Heart left ventricle (tissue), 16 donors: Measurements from ENCODE around the gene STK11. TPM values are rescaled to one million over a fixed set of nuclear protein-coding genes. Genes with fewer than 3 reads are reported as not detected.
"Not testable (repeated sequence)": the region's sequence is repeated elsewhere in the genome, so short reads cannot be mapped to it uniquely, and the experiment has no call there.

Experiments used
- ATAC-seq, 4 donors: fragments of 200-7000 bp; cut with Tn5 transposase; one replicate each; pipeline ENCODE4 v1.9.1; 2020 to 2022; ENCODE audit warnings: moderate library complexity in 4 of 4, mild to moderate bottlenecking in 3 of 4, moderate number of reproducible peaks in 1 of 4
- DNase-seq, 5 donors: peaks; one replicate each; pipeline ENCODE4 v3.0.0-alpha.2; 2020
- H3K27ac ChIP-seq, 12 donors: fragments of 200-600 bp; sonication (generic) in 4 of 12; one replicate each; pipeline versions ENCODE4 v1.5.0 to v1.8.0; 2016 to 2022; ENCODE audit warnings: mild to moderate bottlenecking in 2 of 12
- H3K27me3 ChIP-seq, 9 donors: fragments of 200-600 bp; sonication (generic) in 2 of 9; one replicate each; pipeline versions ENCODE4 v1.5.1 to v1.8.0; 2016 to 2022; ENCODE audit warnings: mild to moderate bottlenecking in 3 of 9
- H3K36me3 ChIP-seq, 9 donors: fragments of 200-600 bp; sonication (generic) in 2 of 9; one replicate each; pipeline versions ENCODE4 v1.5.0 to v1.8.0; 2018 to 2022; ENCODE audit warnings: mild to moderate bottlenecking in 2 of 9
- H3K4me1 ChIP-seq, 12 donors: fragments of 200-600 bp; sonication (generic) in 4 of 12; one replicate each; pipeline versions ENCODE4 v1.5.0 to v1.8.0; 2016 to 2022; ENCODE audit warnings: mild to moderate bottlenecking in 3 of 12
- H3K4me3 ChIP-seq, 12 donors: fragments of 200-600 bp; sonication (generic) in 4 of 12; one replicate each; pipeline versions ENCODE4 v1.5.0 to v1.8.0; 2017 to 2022; ENCODE audit warnings: mild to moderate bottlenecking in 9 of 12, moderate library complexity in 4 of 12
- H3K9me3 ChIP-seq, 12 donors: fragments of 200-600 bp; sonication (generic) in 4 of 12; one replicate each; pipeline versions ENCODE4 v1.5.0 to v1.8.0; 2016 to 2022; ENCODE audit warnings: mild to moderate bottlenecking in 1 of 12
- POLR2A ChIP-seq, 2 donors: fragments of 450-650 bp; IDR thresholded peaks; one replicate each; pipeline ENCODE4 v1.6.1; 2017; ENCODE audit warnings: antibody characterized with exemption in 2 of 2, mild to moderate bottlenecking in 2 of 2, moderate library complexity in 2 of 2
- WGBS, 4 donors: extraction: QIAGEN DNeasy Blood & Tissue Kit in 2 of 4; methylation state at CpG; one replicate each; pipeline versions ENCODE4 v1.1.5 to v1.1.7; 2013 to 2018; 5-methylcytosine and 5-hydroxymethylcytosine counted together
- intact Hi-C, 10 donors: fragments of 100-400 bp; cut with DNase I; formaldehyde crosslinking; loops; one replicate each; pipeline versions ENCODE4 v1.11.1 to v1.14.2; 2022
- polyA plus RNA-seq, 2 donors: library from polyadenylated mRNA; stranded (reverse); fragments of 200-250 nt; gene quantifications; one replicate each; pipeline ENCODE4 v1.2.3, GENCODE V29; 2013
- total RNA-seq, 9 donors: library from RNA; depleted of rRNA in 2 of 9; stranded (reverse); fragments of >200 nt in 2 of 9; fragmentation: NEBNext Ultra II Directional in 3 of 9; extraction: Animal tissue kit (Norgen Biotek cat#: 25700) in 3 of 9; gene quantifications; one replicate each; pipeline versions ENCODE4 v1.1.0 to v1.2.4, GENCODE V29; 2016 to 2023
- TF ChIP-seq, protein P1 (sequence below), 12 donors: fragments of 200-600 bp; sonication (generic) in 4 of 12; IDR thresholded peaks; one replicate each; pipeline versions ENCODE4 v1.5.0 to v1.8.0; 2018 to 2022; ENCODE audit warnings: antibody characterized with exemption in 12 of 12, mild to moderate bottlenecking in 5 of 12
- donor health status: ischemic (EF 13 %, LVEDD 7.1; RV severe dilation, severe dysfunction).
- donor health status: healthy with polysubstance abuse.
- donor health status: DM: no; HTN: yes; CAD: no.
- donor health status: DM: no; HTN: no; CAD: no.
- donor health status: ischemic (EF 25% LVEDD 6.9; RV normal size, moderate dysfunction).
- donor health status: ischemic (EF 25% LVEDD 5.7; RV mildly dilated, moderate dysfunction).
- donor health status: healthy.
- donor health status: DM: yes; HTN: yes; CAD: no.
- donor health status: ischemic (EF 35%, LVEDD 5.7; RV mildly dilated, moderate dysfunction).
- donor health status: nonischemic (EF 11% LVEDD 7.7; RV severe dilation, severe dysfunction).
- donor health status: DM: yes; HTN: yes; CAD: no.
- donor health status: PGD.
- donor health status: ischemic (EF 29% LVEDD 5.4; RV normal size, mild dysfunction).
- donor health status: nonischemic (EF 23%, LVEDD 6.1; RV moderate dilation, normal function).

Gene STK11
- total and polyA plus RNA-seq, 11 donors: 44.7 to 92.0 (median 50.7) TPM

DNA sequence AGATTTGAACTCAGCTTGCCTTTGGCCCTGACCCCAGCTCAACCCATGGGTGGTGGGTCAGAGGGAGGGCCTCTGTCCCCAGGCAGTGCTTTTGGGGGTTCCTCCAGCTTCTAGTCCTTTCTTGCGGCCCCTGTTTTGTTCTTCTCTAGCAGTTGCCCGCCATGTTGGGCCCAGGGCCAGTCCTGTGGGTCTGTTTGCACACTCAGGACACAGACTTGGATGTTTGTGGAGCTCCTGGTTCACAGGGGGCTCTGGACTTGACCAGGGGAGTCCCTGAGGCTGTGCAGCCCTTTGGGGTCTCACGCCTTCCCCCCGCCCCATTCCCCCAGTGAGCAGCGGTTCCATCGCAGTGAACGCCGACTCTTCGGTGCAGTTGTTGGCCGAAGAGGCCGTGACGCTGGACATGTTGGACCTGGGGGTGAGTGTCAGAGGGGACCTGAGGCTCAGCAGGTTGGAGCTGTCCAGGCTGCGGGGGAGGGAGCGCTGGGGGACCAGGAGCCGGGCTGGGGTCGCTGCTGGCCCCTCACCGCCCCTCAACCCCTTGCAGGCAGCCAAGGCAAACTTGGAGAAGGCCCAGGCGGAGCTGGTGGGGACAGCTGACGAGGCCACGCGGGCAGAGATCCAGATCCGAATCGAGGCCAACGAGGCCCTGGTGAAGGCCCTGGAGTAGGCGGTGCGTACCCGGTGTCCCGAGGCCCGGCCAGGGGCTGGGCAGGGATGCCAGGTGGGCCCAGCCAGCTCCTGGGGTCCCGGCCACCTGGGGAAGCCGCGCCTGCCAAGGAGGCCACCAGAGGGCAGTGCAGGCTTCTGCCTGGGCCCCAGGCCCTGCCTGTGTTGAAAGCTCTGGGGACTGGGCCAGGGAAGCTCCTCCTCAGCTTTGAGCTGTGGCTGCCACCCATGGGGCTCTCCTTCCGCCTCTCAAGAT lies 38.5 kb downstream of the STK11 start:
- Histone ChIP-seq H3K36me3 (peaks cover 0 to 3% (median 0%) of the 10 kb centered on the region in 9 donors), H3K27me3 (no peaks in the 10 kb centered on the region), H3K4me3 (peak overlapping the region in 10 of 12 donors; percentile 3 to 99 (median 92)), H3K27ac (peak overlapping the region; percentile 91 to 100 (median 99)), H3K4me1 (peaks cover 15 to 84% (median 74%) of the 10 kb centered on the region in 12 donors), H3K9me3 (no peaks in the 10 kb centered on the region)
- intact Hi-C loops: loop anchor here (1.0 to 10.0 kb wide), 5 partner anchors 22 to 319 kb away; partner anchors contain the start of gene ARID3A (in 1 of the 10)
- DNase-seq (peak; percentile 89 to 94 (median 92)), ATAC-seq (peak; percentile 35 to 56 (median 36))
- 38 to 71% (median 39%) methylated on average over 7 to 33 of the region's 33 CpGs for WGBS, 4 donors
- TF ChIP-seq, protein P1, sequence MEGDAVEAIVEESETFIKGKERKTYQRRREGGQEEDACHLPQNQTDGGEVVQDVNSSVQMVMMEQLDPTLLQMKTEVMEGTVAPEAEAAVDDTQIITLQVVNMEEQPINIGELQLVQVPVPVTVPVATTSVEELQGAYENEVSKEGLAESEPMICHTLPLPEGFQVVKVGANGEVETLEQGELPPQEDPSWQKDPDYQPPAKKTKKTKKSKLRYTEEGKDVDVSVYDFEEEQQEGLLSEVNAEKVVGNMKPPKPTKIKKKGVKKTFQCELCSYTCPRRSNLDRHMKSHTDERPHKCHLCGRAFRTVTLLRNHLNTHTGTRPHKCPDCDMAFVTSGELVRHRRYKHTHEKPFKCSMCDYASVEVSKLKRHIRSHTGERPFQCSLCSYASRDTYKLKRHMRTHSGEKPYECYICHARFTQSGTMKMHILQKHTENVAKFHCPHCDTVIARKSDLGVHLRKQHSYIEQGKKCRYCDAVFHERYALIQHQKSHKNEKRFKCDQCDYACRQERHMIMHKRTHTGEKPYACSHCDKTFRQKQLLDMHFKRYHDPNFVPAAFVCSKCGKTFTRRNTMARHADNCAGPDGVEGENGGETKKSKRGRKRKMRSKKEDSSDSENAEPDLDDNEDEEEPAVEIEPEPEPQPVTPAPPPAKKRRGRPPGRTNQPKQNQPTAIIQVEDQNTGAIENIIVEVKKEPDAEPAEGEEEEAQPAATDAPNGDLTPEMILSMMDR (IDR thresholded peaks at IDR 0.05): peak; percentile 90 to 99 (median 94)
- peak in 1 of 2 donors; percentile 35 for TF ChIP-seq POLR2A (IDR thresholded peaks at IDR 0.05)

DNA sequence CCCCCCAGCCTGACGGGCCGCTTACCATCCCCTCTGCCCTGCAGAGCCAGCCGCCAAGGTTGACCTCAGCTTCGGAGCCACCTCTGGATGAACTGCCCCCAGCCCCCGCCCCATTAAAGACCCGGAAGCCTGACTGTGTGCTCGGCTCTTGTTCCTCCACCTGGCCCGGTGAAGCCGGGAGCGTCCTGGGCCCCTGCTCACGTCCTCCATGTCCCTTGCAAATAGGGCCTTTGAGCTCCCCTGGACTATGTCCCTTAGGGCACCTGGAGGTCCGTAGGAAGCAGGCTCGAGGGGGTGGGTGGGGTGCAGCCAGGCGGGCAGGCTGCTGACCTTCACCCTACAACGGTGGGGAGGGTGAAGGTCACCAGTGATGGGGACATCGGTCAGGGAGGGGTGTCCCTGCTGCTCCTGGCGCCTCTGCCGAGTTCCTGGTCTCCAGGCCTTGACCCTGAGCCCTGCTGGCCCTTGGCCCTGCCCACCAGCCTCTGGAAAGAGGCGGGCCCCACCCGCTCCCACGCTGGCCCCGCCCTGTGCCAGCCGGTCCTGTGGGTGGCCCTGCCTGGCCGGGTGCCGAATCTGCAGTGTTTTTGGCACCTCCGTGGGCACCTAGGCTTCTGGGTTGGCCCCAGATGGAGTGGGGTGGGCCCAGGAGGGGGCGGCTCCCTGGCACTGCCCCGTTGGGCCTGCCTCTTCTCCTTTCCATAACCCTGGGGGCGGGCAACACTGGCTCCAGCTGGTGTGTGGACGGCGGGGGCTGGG lies 39.3 kb downstream of the STK11 start:
- 12 to 22% (median 16%) methylated on average over 8 to 31 of the region's 31 CpGs for WGBS, 4 donors
- H3K27ac ChIP-seq: peak overlapping the region; percentile 91 to 100 (median 99)
- DNase-seq (peak; percentile 80 to 92 (median 91)), ATAC-seq (peak; percentile 22 to 30 (median 26))
- TF ChIP-seq, protein P1 (IDR thresholded peaks at IDR 0.05): peak in 1 of 12 donors; percentile 1
- no peak for TF ChIP-seq POLR2A (IDR thresholded peaks at IDR 0.05)
- H3K9me3 ChIP-seq: no peaks in the 10 kb centered on the region
- intact Hi-C loops: loop anchor here (1.0 to 10.0 kb wide), 5 partner anchors 21 to 320 kb away; partner anchors contain the start of gene ARID3A (in 1 of the 10)
- peaks cover 0 to 5% (median 1%) of the 10 kb centered on the region in 9 donors for H3K36me3 ChIP-seq
- peak overlapping the region in 9 of 12 donors; percentile 3 to 97 (median 34) for H3K4me3 ChIP-seq
- peaks cover 15 to 80% (median 70%) of the 10 kb centered on the region in 12 donors for H3K4me1 ChIP-seq
- no peaks in the 10 kb centered on the region for H3K27me3 ChIP-seq

DNA sequence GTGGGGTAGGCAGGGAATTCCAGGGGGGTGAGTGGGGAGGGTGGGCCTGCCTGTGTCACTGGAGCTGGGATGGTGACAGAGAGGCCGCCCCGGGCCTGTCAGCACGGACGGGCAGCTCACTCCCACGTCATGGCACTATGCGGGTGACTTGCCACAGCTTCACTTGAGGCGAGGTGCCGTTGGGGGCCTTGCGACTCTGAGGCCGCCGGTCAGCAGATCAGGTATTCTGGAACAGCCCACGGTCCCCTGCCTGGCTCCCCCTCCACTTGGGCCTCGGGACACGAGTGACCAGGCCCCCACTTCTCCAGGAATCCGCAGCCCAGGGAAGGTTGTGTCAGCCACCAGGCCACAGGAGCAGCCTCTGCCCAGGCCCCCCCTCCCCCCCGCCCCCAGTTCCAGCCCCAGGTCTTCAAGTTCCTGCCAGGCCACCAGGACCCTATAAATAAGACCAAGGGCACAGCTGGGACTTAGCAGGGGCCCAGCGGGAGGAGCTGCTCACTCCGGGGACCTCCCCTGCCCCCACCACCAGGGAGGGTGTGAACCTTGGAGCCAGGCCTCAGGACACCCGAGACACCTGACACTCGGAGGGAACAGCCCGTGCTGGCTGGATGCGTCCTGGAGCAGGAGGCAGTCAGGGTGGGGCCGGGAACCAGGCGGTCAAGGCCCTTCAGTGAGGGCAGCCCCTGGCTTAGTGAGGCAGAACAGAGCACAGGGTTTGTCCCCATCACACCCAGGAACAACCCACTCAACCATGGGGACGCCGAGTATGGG lies 40.1 kb downstream of the STK11 start:
- peak overlapping the region; percentile 91 to 100 (median 99) for H3K27ac ChIP-seq
- peak; percentile 35 to 52 (median 49) for ATAC-seq
- WGBS, 4 donors: 33 to 49% (median 45%) methylated on average over 18 to 26 of the region's 26 CpGs
- intact Hi-C loops: loop anchor here in 2 of 10 donors (2.0 to 10.0 kb wide), 2 partner anchors 21 to 321 kb away; partner anchors contain the start of gene ARID3A (in 1 of the 2)
- H3K4me1 ChIP-seq: peaks cover 15 to 72% (median 65%) of the 10 kb centered on the region in 12 donors
- peaks cover 0 to 12% (median 4%) of the 10 kb centered on the region in 9 donors for H3K36me3 ChIP-seq
- TF ChIP-seq, protein P1 (IDR thresholded peaks at IDR 0.05): no peak
- TF ChIP-seq POLR2A (IDR thresholded peaks at IDR 0.05): peak in 1 of 2 donors; percentile 51
- H3K4me3 ChIP-seq: peak overlapping the region in 4 of 12 donors; percentile 9 to 97 (median 44)
- H3K27me3 ChIP-seq: no peaks in the 10 kb centered on the region
- no peaks in the 10 kb centered on the region for H3K9me3 ChIP-seq
- DNase-seq: peak; percentile 82 to 95 (median 86)

DNA sequence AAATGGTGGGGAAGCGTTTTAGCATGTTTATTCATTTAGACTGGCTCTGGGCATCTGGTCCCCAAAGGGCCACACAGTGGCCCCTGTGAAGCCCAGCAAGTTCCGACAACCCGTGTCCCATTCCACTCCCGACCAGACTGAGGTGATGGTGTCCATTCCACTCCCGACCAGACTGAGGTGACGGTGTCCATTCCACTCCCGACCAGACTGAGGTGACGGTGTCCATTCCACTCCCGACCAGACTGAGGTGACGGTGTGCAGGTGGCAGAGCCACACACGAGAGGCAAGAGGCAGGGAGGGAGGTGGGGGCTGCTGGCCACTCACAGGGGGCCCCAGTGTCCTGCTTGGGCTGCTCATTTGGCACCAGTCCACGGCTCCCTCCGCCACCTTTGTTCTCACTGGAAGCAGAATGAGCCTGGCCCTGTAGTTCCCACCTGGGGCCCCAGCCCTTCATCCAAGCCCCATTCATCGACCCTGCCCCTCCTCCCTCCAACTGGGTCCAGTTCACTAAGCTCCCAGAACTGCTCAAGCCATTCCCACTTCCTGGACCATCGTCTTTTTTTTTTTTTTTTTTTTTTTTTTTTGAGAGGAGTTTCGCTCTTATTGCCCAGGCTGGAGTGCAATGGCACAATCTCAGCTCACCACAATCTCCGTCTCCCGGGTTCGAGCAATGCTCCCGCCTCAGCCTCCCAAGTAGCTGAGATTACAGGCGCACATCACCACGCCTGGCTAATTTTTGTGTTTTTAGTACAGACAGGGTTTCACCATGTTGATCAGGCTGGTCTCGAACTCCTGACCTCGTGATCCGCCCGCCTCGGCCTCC lies 40.9 kb downstream of the STK11 start:
- Histone ChIP-seq H3K4me3 (peak overlapping the region in 1 of 12 donors; percentile 0), H3K27ac (peak overlapping the region; percentile 74 to 100 (median 99)), H3K36me3 (peaks cover 0 to 16% (median 8%) of the 10 kb centered on the region in 9 donors), H3K4me1 (peaks cover 10 to 72% (median 59%) of the 10 kb centered on the region in 12 donors)
- WGBS, 4 donors: 60 to 68% (median 64%) methylated on average over 25 to 27 of the region's 27 CpGs
- peak in 3 of 5 donors; percentile 39 to 72 (median 54) for DNase-seq
- not testable (repeated sequence) for H3K27me3 ChIP-seq, H3K9me3 ChIP-seq, ATAC-seq
- intact Hi-C loops: loop anchor here in 1 of 10 donors (10.0 kb wide), 1 partner anchor 322 kb away; the partner anchor contains the start of gene ARID3A
